ELF-1 (cell line): ENCODE results near the gene KIAA0513.

Source experiments
- DNase-seq: peaks from one replicate; pipeline ENCODE4 v3.0.0-alpha.2; 2016; ENCODE audit warnings: low read depth, low spot score

Gene KIAA0513

GRCh38 chr16:85004587-85005205 is 22.9 kb upstream of the KIAA0513 start:
- DNase-seq: no peak

GRCh38 chr16:85005285-85006069 is 22.1 kb upstream of the KIAA0513 start:
- DNase-seq: no peak

- DNase-seq: no peak
Observed at GRCh38 chr16:85006639-85007038, 21.0 kb upstream of the KIAA0513 start.

- DNase-seq: no peak
Observed at GRCh38 chr16:85007496-85008214, 19.9 kb upstream of the KIAA0513 start.

- no peak for DNase-seq
Observed at GRCh38 chr16:85008271-85008670, 19.3 kb upstream of the KIAA0513 start.

- DNase-seq: no peak
Observed at GRCh38 chr16:85010446-85010930, 17.1 kb upstream of the KIAA0513 start.

- DNase-seq: peak; percentile 90
Observed at GRCh38 chr16:85010931-85011845, 16.4 kb upstream of the KIAA0513 start, which contains the start of gene ZDHHC7. Gene ZDHHC7, minus strand, starts transcription at chr16:85011535. Its CDS starts 20,917 bp downstream, at chr16:84990618.

GRCh38 chr16:85011846-85012284 is 15.7 kb upstream of the KIAA0513 start:
- DNase-seq: no peak

GRCh38 chr16:85014311-85014710 is 13.3 kb upstream of the KIAA0513 start:
- DNase-seq: no peak

- no peak for DNase-seq
Observed at GRCh38 chr16:85015481-85016187, 12.0 kb upstream of the KIAA0513 start.

- DNase-seq: no peak
Observed at GRCh38 chr16:85017151-85017550, 10.4 kb upstream of the KIAA0513 start.

- no peak for DNase-seq
Observed at GRCh38 chr16:85017633-85018032, 10.0 kb upstream of the KIAA0513 start.

GRCh38 chr16:85018529-85019236 is 8.9 kb upstream of the KIAA0513 start:
- no peak for DNase-seq

GRCh38 chr16:85019659-85020245 is 7.8 kb upstream of the KIAA0513 start:
- DNase-seq: no peak

GRCh38 chr16:85025781-85026653 is 1.6 kb upstream of the KIAA0513 start:
- DNase-seq: no peak

- DNase-seq: no peak
Observed at GRCh38 chr16:85026703-85027102, 892 bp upstream of the KIAA0513 start.

- DNase-seq: no peak
Observed at GRCh38 chr16:85027958-85028684, 526 bp downstream of the KIAA0513 start.
